OCI-LY7 (cell line): ENCODE results near the gene IFFO2. TPM values are rescaled to one million over a fixed set of nuclear protein-coding genes. Genes with fewer than 3 reads are reported as not detected.

Experiments used
- BruUV-seq: library from RNA; stranded (reverse); fragments of 400-500 nt; replicated peaks from 2 replicates; lab custom pipeline; 2021; lab: Mats Ljungman, UMichigan
- CTCF ChIA-PET: fragments of 300-600 bp; sonication (Branson Sonifier 250); formaldehyde crosslinking; loops from one replicate; lab custom pipeline; 2022; ENCODE audit warnings: antibody characterized with exemption; ENCODE audit not compliant: unreplicated experiment; lab: Charles Lee
- POLR2A ChIA-PET: fragments of 300-600 bp; sonication (Branson Sonifier 250); formaldehyde crosslinking; loops from one replicate; lab custom pipeline; 2022; ENCODE audit warnings: antibody characterized with exemption; lab: Charles Lee
- DNase-seq: peaks from one replicate; pipeline ENCODE4 v3.0.0-alpha.2; 2015; ENCODE audit warnings: low spot score
- H2AFZ ChIP-seq: fragments of 200-600 bp; sonication (generic), shearing (Covaris generic); 2 replicates; pipeline ENCODE4 v1.6.1; 2014; ENCODE audit warnings: mild to moderate bottlenecking, antibody characterized with exemption, low read length, moderate library complexity
- H3K27ac ChIP-seq: fragments of 200-600 bp; sonication (generic); 2 replicates; pipeline ENCODE4 v1.5.1; 2014; ENCODE audit warnings: mixed run types, low read depth, mild to moderate bottlenecking, moderate library complexity, low read length, inconsistent platforms; ENCODE audit not compliant: poor library complexity, severe bottlenecking
- H3K36me3 ChIP-seq: fragments of 200-600 bp; sonication (generic); 2 replicates; pipeline ENCODE4 v1.6.1; 2014; ENCODE audit warnings: mild to moderate bottlenecking, antibody characterized with exemption, low read length, moderate library complexity, mixed read lengths; ENCODE audit not compliant: insufficient read depth
- H3K4me1 ChIP-seq: fragments of 200-600 bp; sonication (generic); 2 replicates; pipeline ENCODE4 v1.5.1; 2014; ENCODE audit warnings: mild to moderate bottlenecking, low read length; ENCODE audit not compliant: insufficient read depth, poor library complexity, severe bottlenecking
- H3K4me2 ChIP-seq: fragments of 200-600 bp; sonication (generic); 2 replicates; pipeline ENCODE4 v1.6.1; 2014; ENCODE audit warnings: mild to moderate bottlenecking, low read length
- H3K4me3 ChIP-seq: fragments of 200-600 bp; sonication (generic); 2 replicates; pipeline ENCODE4 v1.5.1; 2014; ENCODE audit warnings: mild to moderate bottlenecking, low read depth, low read length; ENCODE audit not compliant: poor library complexity, severe bottlenecking
- H3K79me2 ChIP-seq: fragments of 200-600 bp; sonication (generic); 2 replicates; pipeline ENCODE4 v1.6.1; 2016; ENCODE audit warnings: low read depth, mild to moderate bottlenecking, low read length, moderate library complexity, mixed read lengths; ENCODE audit not compliant: insufficient read depth
- H3K9me2 ChIP-seq: fragments of 200-600 bp; sonication (generic); 2 replicates; pipeline ENCODE4 v1.6.1; 2016; ENCODE audit warnings: mild to moderate bottlenecking, low read length, mixed read lengths; ENCODE audit not compliant: insufficient read depth
- H3K9me3 ChIP-seq: fragments of 200-600 bp; sonication (generic); 2 replicates; pipeline ENCODE4 v1.6.1; 2014; ENCODE audit warnings: mild to moderate bottlenecking, mixed run types, low read length, mixed read lengths
- H4K20me1 ChIP-seq: fragments of 200-600 bp; sonication (generic); 2 replicates; pipeline ENCODE4 v1.6.1; 2014; ENCODE audit warnings: mild to moderate bottlenecking, antibody characterized with exemption, low read length, moderate library complexity, mixed read lengths; ENCODE audit not compliant: insufficient read depth
- EZH2phosphoT487 ChIP-seq: fragments of 200-600 bp; sonication (generic); IDR thresholded peaks from 2 replicates; pipeline ENCODE4 v1.6.1; 2018; ENCODE audit warnings: low read depth, borderline replicate concordance, mild to moderate bottlenecking, mixed run types, antibody characterized with exemption, low read length, moderate library complexity, mixed read lengths
- intact Hi-C: fragments of 100-400 bp; cut with micrococcal nuclease; formaldehyde crosslinking; loops from one replicate; pipeline ENCODE4 v1.10.0; 2022; ENCODE audit not compliant: unreplicated experiment
- total RNA-seq, 2 experiments: library from RNA; depleted of rRNA in 1 of 2; stranded (reverse); fragments of >200 nt in 1 of 2; shearing (Covaris generic) in 1 of 2; gene quantifications; 2 replicates each; pipeline ENCODE4 v1.2.3, GENCODE V29; 2014 to 2022
- TF ChIP-seq, protein P1 (sequence below): fragments of 200-600 bp; sonication (generic); conservative IDR thresholded peaks from 2 replicates; pipeline ENCODE4 v1.5.1; 2014; ENCODE audit warnings: mild to moderate bottlenecking, antibody characterized with exemption, low read length, moderate library complexity, mixed read lengths

IFFO2 gene
- total RNA-seq, 2 experiments from 2014 or later = 0.06 to 0.44 TPM

DNA sequence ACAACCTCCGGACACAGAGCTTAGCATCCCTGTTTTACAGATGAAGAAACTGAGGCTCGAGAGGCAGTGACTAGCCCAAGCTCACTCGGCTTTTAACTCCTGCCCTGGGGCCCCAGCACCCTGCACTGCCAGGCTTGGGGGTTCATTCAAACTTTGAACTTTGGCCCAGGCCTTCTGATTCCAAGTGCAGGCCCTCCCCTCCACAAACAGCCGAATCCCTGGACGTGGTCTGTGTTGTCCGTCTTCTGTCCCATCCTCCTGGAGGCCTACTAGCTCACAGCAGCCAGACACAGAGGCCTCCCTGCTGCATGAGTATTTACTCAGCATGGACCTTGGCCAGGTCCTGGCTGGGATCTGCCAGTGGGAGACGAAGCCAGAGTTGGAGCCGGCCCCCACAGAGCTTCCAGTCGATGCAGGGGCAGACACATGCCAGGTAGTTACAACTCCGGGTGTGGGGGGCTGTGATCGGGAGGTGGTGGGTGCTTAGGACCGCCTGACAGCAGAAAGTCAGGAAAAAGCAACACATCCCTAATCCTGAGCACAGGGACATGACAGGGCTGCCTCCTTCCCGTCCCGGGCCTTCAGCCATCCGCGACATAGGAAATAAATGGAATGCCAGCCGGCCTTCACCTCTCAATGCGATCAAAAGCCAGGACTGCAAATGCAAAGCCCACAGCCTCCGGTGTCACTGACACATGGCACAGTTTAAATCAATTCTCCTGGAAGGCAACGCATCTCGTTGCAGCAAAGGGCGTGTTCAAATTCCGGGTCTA lies 7.4 kb downstream of the IFFO2 start:
- no peak for TF ChIP-seq EZH2phosphoT487
- TF ChIP-seq, protein P1, sequence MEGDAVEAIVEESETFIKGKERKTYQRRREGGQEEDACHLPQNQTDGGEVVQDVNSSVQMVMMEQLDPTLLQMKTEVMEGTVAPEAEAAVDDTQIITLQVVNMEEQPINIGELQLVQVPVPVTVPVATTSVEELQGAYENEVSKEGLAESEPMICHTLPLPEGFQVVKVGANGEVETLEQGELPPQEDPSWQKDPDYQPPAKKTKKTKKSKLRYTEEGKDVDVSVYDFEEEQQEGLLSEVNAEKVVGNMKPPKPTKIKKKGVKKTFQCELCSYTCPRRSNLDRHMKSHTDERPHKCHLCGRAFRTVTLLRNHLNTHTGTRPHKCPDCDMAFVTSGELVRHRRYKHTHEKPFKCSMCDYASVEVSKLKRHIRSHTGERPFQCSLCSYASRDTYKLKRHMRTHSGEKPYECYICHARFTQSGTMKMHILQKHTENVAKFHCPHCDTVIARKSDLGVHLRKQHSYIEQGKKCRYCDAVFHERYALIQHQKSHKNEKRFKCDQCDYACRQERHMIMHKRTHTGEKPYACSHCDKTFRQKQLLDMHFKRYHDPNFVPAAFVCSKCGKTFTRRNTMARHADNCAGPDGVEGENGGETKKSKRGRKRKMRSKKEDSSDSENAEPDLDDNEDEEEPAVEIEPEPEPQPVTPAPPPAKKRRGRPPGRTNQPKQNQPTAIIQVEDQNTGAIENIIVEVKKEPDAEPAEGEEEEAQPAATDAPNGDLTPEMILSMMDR = no peak
- H3K4me2 ChIP-seq = no peak overlapping the region
- no peak overlapping the region for H3K4me3 ChIP-seq
- no peaks in the 10 kb centered on the region for H4K20me1 ChIP-seq
- no peaks in the 10 kb centered on the region for H3K79me2 ChIP-seq
- intact Hi-C loops = no loop called here
- ChIA-PET CTCF (no interaction called here), POLR2A (no interaction called here)
- no peaks in the 10 kb centered on the region for H3K36me3 ChIP-seq
- H3K9me3 ChIP-seq = no peaks in the 10 kb centered on the region
- no peak overlapping the region for H2AFZ ChIP-seq
- no peak for DNase-seq
- peaks cover 8% of the 10 kb centered on the region for H3K4me1 ChIP-seq
- no peak overlapping the region for H3K27ac ChIP-seq
- no peaks in the 10 kb centered on the region for H3K9me2 ChIP-seq
- no TSS peak for BruUV-seq

- H4K20me1 ChIP-seq = no peaks in the 10 kb centered on the region
- ChIA-PET CTCF (no interaction called here), POLR2A (no interaction called here)
- no peak overlapping the region for H3K4me2 ChIP-seq
- DNase-seq = no peak
- no peak overlapping the region for H3K27ac ChIP-seq
- H3K4me1 ChIP-seq = peaks cover 8% of the 10 kb centered on the region
- no peaks in the 10 kb centered on the region for H3K79me2 ChIP-seq
- H3K4me3 ChIP-seq = no peak overlapping the region
- no peaks in the 10 kb centered on the region for H3K36me3 ChIP-seq
- TF ChIP-seq EZH2phosphoT487 = no peak
- TF ChIP-seq, protein P1 = no peak
- H3K9me2 ChIP-seq = no peaks in the 10 kb centered on the region
- no peaks in the 10 kb centered on the region for H3K9me3 ChIP-seq
- BruUV-seq = no TSS peak
- intact Hi-C loops = no loop called here
- H2AFZ ChIP-seq = no peak overlapping the region
Observed at GRCh38 chr1:18948048-18948912, 8.2 kb downstream of the IFFO2 start.
